ENCODE results near the gene SLC51B.

GRCh38 chr15:65083262-65083701, 38.1 kb downstream of the SLC51B start:
- TF ChIP-seq CTCF (conservative IDR thresholded peaks at IDR 0.05; ENCODE audit: low read length) (no peak), EZH2phosphoT487 (IDR thresholded peaks at IDR 0.05; ENCODE audit: borderline replicate concordance) (no peak)
